HG02571 (cell line): ENCODE data around the gene ZNF43.
"Not testable (repeated sequence)": the region's sequence is repeated elsewhere in the genome, so short reads cannot be mapped to it uniquely, and the experiment has no call there.

Experiments
- ATAC-seq: cut with Tn5 transposase; IDR thresholded peaks from one replicate; pipeline ENCODE4 v1.9.1; 2021; ENCODE audit warnings: mild to moderate bottlenecking, moderate library complexity; ENCODE audit not compliant: unreplicated experiment

ZNF43 gene

GRCh38 chr19:21812448-21812847 lies 23.5 kb downstream of the ZNF43 start:
- no peak for ATAC-seq

GRCh38 chr19:21808400-21809000 lies 27.5 kb downstream of the ZNF43 start:
- not testable (repeated sequence) for ATAC-seq

- ATAC-seq: no peak
These were observed 46.4 kb downstream of the ZNF43 start for GRCh38 chr19:21789466-21790085.

GRCh38 chr19:21786936-21787335 lies 49.0 kb downstream of the ZNF43 start:
- ATAC-seq: no peak

GRCh38 chr19:21775792-21776191 lies 60.2 kb downstream of the ZNF43 start:
- not testable (repeated sequence) for ATAC-seq

GRCh38 chr19:21767065-21767800 lies 68.7 kb downstream of the ZNF43 start, which contains the start of gene ZNF100:
TSS of gene ZNF100 (minus strand) at chr19:21767579. CDS start at chr19:21767429, 150 bp downstream.
- ATAC-seq: peak; percentile 92

GRCh38 chr19:21766705-21767064 lies 69.3 kb downstream of the ZNF43 start:
- peak; percentile 8 for ATAC-seq

- ATAC-seq: no peak
These were observed 70.8 kb downstream of the ZNF43 start for GRCh38 chr19:21765151-21765550.

DNA sequence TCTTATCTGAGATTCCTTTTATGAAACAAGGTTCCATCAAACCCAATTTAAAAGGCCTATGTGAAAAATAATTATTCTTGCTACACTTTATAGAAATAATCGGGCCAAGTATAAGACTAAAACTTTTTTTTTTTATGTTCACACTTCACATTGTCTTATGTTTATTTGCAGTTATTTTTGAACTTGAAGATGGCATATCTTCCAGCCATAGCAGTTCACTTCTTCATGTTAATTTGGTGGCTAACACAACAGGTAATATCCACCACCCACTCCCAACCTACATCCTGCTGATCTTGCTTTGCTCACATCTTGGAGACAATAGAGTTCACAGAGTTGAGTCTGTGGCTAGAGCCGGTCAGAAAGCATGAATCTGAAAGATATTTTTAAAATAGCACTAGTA lies 74.4 kb downstream of the ZNF43 start:
- not testable (repeated sequence) for ATAC-seq

DNA sequence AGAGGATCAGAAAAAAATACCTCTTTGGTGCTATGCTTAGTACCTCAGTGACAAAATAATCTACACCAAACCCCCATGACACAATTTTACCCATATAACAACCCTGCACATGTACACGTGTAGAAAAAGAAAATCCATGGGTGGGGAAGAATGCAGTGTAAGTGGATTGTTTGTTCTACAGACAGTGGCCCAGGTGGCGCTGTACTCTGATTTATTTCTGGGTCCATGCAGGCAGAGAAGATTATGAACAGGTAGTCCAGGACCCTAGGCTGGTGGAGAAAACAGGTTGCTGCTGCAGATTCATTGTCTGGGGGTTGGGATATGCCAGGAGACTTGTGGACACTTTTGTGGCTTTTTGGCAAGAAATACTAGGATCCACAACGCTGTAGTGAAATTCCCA lies 77.7 kb downstream of the ZNF43 start:
- ATAC-seq: no peak

- ATAC-seq: not testable (repeated sequence)
These were observed 80.4 kb downstream of the ZNF43 start for GRCh38 chr19:21755555-21755954.
